DOHH2 (cell line): ENCODE data around the gene CPLX3.

Experiments used
- H3F3A ChIP-seq: fragments of 200-600 bp; sonication (generic), shearing (Covaris generic); 2 replicates; pipeline ENCODE4 v1.6.0; 2016; ENCODE audit warnings: antibody characterized with exemption, mild to moderate bottlenecking; ENCODE audit not compliant: control insufficient read depth, insufficient read depth
- H3K27ac ChIP-seq: fragments of 200-600 bp; sonication (generic); 2 replicates; pipeline ENCODE4 v1.5.1; 2014; ENCODE audit warnings: low read depth, mild to moderate bottlenecking, low read length, moderate library complexity
- H3K27me3 ChIP-seq: fragments of 200-600 bp; sonication (generic); 2 replicates; pipeline ENCODE4 v1.6.1; 2014; ENCODE audit warnings: mild to moderate bottlenecking, low read length, mixed read lengths; ENCODE audit not compliant: control insufficient read depth
- H3K36me3 ChIP-seq: fragments of 200-600 bp; sonication (generic); 2 replicates; pipeline ENCODE4 v1.6.1; 2014; ENCODE audit warnings: mild to moderate bottlenecking, low read length, moderate library complexity, mixed read lengths; ENCODE audit not compliant: control insufficient read depth
- H3K4me1 ChIP-seq: fragments of 200-600 bp; sonication (generic); 2 replicates; pipeline ENCODE4 v1.6.1; 2014; ENCODE audit warnings: mild to moderate bottlenecking, low read length, mixed read lengths; ENCODE audit not compliant: control insufficient read depth
- H3K4me2 ChIP-seq: fragments of 200-600 bp; sonication (generic); 2 replicates; pipeline ENCODE4 v1.6.0; 2014; ENCODE audit warnings: mild to moderate bottlenecking, low read length, moderate library complexity
- H3K4me3 ChIP-seq: fragments of 200-600 bp; sonication (generic); 2 replicates; pipeline ENCODE4 v1.5.1; 2014; ENCODE audit warnings: mild to moderate bottlenecking, low read length, mixed read lengths
- H3K79me2 ChIP-seq: fragments of 200-600 bp; sonication (generic); 2 replicates; pipeline ENCODE4 v1.6.1; 2014; ENCODE audit warnings: mild to moderate bottlenecking, low read length, mixed read lengths; ENCODE audit not compliant: control insufficient read depth
- H3K9me2 ChIP-seq: fragments of 200-600 bp; sonication (generic); replicated peaks from 2 replicates; pipeline ENCODE4 v1.6.1; 2014; ENCODE audit warnings: mild to moderate bottlenecking, low read length, mixed read lengths; ENCODE audit not compliant: control insufficient read depth
- H3K9me3 ChIP-seq: fragments of 200-600 bp; sonication (generic); 2 replicates; pipeline ENCODE4 v1.6.1; 2014; ENCODE audit warnings: antibody characterized with exemption, low read length, mixed read lengths; ENCODE audit not compliant: control insufficient read depth, insufficient read depth
- H4K20me1 ChIP-seq: fragments of 200-600 bp; sonication (generic); 2 replicates; pipeline ENCODE4 v1.6.0; 2014; ENCODE audit warnings: low read depth, mild to moderate bottlenecking, antibody characterized with exemption, low read length, moderate library complexity; ENCODE audit not compliant: control insufficient read depth, insufficient read depth
- EZH2phosphoT487 ChIP-seq: fragments of 200-600 bp; sonication (generic); IDR thresholded peaks from 2 replicates; pipeline ENCODE4 v1.6.1; 2017; ENCODE audit warnings: borderline replicate concordance, mild to moderate bottlenecking, antibody characterized with exemption, low read length, moderate library complexity, mixed read lengths
- TF ChIP-seq, protein P1 (sequence below): fragments of 200-600 bp; sonication (generic); IDR thresholded peaks from one replicate; pipeline ENCODE4 v1.5.1; 2014; ENCODE audit warnings: antibody characterized with exemption, mild to moderate bottlenecking, low read depth, low read length; ENCODE audit not compliant: poor library complexity, severe bottlenecking

The CPLX3 gene

DNA sequence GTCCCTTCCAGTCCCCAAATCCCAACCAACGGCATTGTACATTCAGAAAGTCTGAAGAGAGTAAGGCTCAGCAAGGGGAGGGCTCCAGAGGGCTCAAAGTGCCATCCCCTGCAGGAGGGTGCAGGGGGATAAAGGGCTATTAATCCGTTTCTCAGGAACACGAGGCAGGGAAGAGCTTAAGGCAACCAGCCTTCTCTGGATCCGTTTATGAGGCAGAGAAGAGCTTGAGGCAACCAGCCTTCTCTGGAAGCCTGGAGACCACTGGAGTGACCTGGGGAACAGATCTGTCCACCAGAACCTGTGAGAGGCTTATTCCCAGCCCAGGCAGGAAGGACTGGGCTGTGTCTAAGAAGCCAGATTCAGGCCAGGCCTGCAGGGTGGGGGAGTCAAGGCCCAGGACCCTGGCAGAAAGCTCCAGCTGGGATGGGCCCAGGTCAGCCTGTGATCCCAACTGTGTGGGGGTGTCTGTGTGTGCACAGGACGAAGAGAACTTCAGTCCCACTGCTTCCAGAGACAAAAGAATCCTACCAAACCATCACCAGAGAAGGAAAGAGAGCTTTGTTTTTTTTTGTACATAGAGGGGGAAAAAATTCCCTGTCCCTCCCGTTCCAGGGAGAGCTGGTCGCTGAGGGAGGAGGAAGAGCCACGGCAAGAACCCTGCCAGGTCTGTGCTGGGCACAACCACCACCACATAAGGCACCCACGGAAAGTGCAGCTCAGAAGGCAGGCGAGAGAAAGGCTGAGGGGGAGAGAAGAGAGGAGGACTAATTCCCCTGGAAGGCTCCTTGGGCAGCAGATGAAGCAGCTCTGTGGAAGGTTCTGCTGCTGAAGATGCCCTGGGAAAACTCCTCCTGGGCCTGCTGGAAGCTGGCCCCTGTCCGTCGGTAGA is 18.1 kb downstream of the CPLX3 start:
- no peak overlapping the region for H3K27ac ChIP-seq
- peaks cover 29% of the 10 kb centered on the region for H3K4me1 ChIP-seq
- H3K4me2 ChIP-seq = peak overlapping the region; percentile 67
- no peak overlapping the region for H3K4me3 ChIP-seq
- TF ChIP-seq, protein P1, sequence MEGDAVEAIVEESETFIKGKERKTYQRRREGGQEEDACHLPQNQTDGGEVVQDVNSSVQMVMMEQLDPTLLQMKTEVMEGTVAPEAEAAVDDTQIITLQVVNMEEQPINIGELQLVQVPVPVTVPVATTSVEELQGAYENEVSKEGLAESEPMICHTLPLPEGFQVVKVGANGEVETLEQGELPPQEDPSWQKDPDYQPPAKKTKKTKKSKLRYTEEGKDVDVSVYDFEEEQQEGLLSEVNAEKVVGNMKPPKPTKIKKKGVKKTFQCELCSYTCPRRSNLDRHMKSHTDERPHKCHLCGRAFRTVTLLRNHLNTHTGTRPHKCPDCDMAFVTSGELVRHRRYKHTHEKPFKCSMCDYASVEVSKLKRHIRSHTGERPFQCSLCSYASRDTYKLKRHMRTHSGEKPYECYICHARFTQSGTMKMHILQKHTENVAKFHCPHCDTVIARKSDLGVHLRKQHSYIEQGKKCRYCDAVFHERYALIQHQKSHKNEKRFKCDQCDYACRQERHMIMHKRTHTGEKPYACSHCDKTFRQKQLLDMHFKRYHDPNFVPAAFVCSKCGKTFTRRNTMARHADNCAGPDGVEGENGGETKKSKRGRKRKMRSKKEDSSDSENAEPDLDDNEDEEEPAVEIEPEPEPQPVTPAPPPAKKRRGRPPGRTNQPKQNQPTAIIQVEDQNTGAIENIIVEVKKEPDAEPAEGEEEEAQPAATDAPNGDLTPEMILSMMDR = no peak
- no peak for TF ChIP-seq EZH2phosphoT487
- peaks cover 7% of the 10 kb centered on the region; the same call in 1 of the 2 replicates for H3K79me2 ChIP-seq
- peaks cover 4% of the 10 kb centered on the region; the same call in 1 of the 2 replicates for H4K20me1 ChIP-seq
- no peaks in the 10 kb centered on the region for H3K27me3 ChIP-seq
- H3K36me3 ChIP-seq = peaks cover 39% of the 10 kb centered on the region
- H3K9me3 ChIP-seq = no peaks in the 10 kb centered on the region
- H3K9me2 ChIP-seq = no peaks in the 10 kb centered on the region
- no peaks in the 10 kb centered on the region for H3F3A ChIP-seq

DNA sequence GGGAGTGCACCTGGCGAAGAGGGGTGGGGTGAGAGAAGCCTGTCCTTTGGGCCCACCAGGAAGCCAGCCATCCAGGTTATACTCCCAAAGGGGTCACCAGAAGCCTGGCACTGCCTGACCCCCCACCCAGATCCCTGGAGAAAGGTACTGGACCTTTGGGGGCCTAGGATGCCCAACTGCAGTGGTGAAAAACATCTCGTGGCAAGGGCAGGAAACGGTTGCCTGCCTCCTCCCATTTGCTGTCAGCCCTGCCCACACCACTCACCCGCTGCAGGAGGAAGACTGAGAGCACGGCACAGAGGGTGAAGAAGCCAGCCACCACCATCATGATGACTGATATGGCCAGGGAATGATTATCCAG is 18.8 kb downstream of the CPLX3 start:
- peaks cover 4% of the 10 kb centered on the region; the same call in 1 of the 2 replicates for H4K20me1 ChIP-seq
- no peaks in the 10 kb centered on the region for H3K9me2 ChIP-seq
- no peak overlapping the region for H3K27ac ChIP-seq
- no peaks in the 10 kb centered on the region for H3K9me3 ChIP-seq
- no peak overlapping the region for H3K4me2 ChIP-seq
- H3K4me1 ChIP-seq = peaks cover 29% of the 10 kb centered on the region
- no peak for TF ChIP-seq EZH2phosphoT487
- TF ChIP-seq, protein P1 = no peak
- H3K27me3 ChIP-seq = no peaks in the 10 kb centered on the region
- H3K36me3 ChIP-seq = peaks cover 46% of the 10 kb centered on the region
- no peak overlapping the region for H3K4me3 ChIP-seq
- peaks cover 7% of the 10 kb centered on the region; the same call in 1 of the 2 replicates for H3K79me2 ChIP-seq
- no peaks in the 10 kb centered on the region for H3F3A ChIP-seq

GRCh38 chr15:74845581-74845980 is 19.2 kb downstream of the CPLX3 start:
- no peaks in the 10 kb centered on the region for H3K27me3 ChIP-seq
- peaks cover 50% of the 10 kb centered on the region for H3K36me3 ChIP-seq
- no peak for TF ChIP-seq EZH2phosphoT487
- TF ChIP-seq, protein P1 = no peak
- no peak overlapping the region for H3K4me2 ChIP-seq
- H3F3A ChIP-seq = no peaks in the 10 kb centered on the region
- H3K79me2 ChIP-seq = peaks cover 7% of the 10 kb centered on the region; the same call in 1 of the 2 replicates
- H4K20me1 ChIP-seq = peaks cover 4% of the 10 kb centered on the region; the same call in 1 of the 2 replicates
- no peaks in the 10 kb centered on the region for H3K9me3 ChIP-seq
- H3K4me1 ChIP-seq = peaks cover 29% of the 10 kb centered on the region
- no peak overlapping the region for H3K4me3 ChIP-seq
- no peak overlapping the region for H3K27ac ChIP-seq
- no peaks in the 10 kb centered on the region for H3K9me2 ChIP-seq
